Lung (tissue), 12 donors: ENCODE data around the gene KHDC3L. TPM values are rescaled to one million over a fixed set of nuclear protein-coding genes. Genes with fewer than 3 reads are reported as not detected.

Experiments used
- ATAC-seq: fragments of 200-7000 bp; cut with Tn5 transposase; one replicate; pipeline ENCODE4 v1.9.1; 2020; ENCODE audit warnings: moderate number of reproducible peaks; ENCODE audit not compliant: insufficient read depth, low FRiP score
- DNase-seq, 3 donors: peaks; one replicate each; pipeline ENCODE4 v3.0.0-alpha.2; 2013 to 2017
- H3K27ac ChIP-seq, 2 donors: one replicate each; pipeline ENCODE4 v1.5.1; 2013; ENCODE audit warnings: mild to moderate bottlenecking in 2 of 2, moderate library complexity in 2 of 2, control low read depth in 1 of 2, inconsistent platforms in 1 of 2, low read depth in 1 of 2, low read length in 1 of 2
- H3K27me3 ChIP-seq, 3 donors: one replicate each; pipeline ENCODE4 v1.5.1; 2013; ENCODE audit warnings: low read length in 2 of 3; ENCODE audit not compliant: control insufficient read depth in 3 of 3, insufficient read depth in 3 of 3
- H3K36me3 ChIP-seq, 4 donors: one replicate each; pipeline ENCODE4 v1.5.1; 2013; ENCODE audit warnings: low read length in 4 of 4, mild to moderate bottlenecking in 1 of 4, moderate library complexity in 1 of 4; ENCODE audit not compliant: control insufficient read depth in 4 of 4, insufficient read depth in 4 of 4
- H3K4me1 ChIP-seq, 5 donors: one replicate each; pipeline ENCODE4 v1.5.1; 2013; ENCODE audit warnings: low read length in 5 of 5, mild to moderate bottlenecking in 2 of 5, moderate library complexity in 1 of 5; ENCODE audit not compliant: control insufficient read depth in 5 of 5, insufficient read depth in 5 of 5
- H3K4me3 ChIP-seq: one replicate; pipeline ENCODE4 v1.5.1; 2013; ENCODE audit warnings: mild to moderate bottlenecking, control low read depth, moderate library complexity
- H3K9ac ChIP-seq, 2 donors: one replicate each; pipeline ENCODE4 v1.5.1; 2013; ENCODE audit warnings: low read length in 2 of 2, control low read depth in 1 of 2; ENCODE audit not compliant: insufficient read depth in 1 of 2
- H3K9me3 ChIP-seq, 4 donors: one replicate each; pipeline ENCODE4 v1.5.1; 2013; ENCODE audit warnings: low read length in 3 of 4, mild to moderate bottlenecking in 1 of 4, moderate library complexity in 1 of 4; ENCODE audit not compliant: control insufficient read depth in 4 of 4, insufficient read depth in 3 of 4
- WGBS, 2 donors: extraction: QIAGEN DNeasy Blood & Tissue Kit; methylation state at CpG; one replicate each; pipeline ENCODE4 v1.1.7; 2013; 5-methylcytosine and 5-hydroxymethylcytosine counted together
- polyA plus RNA-seq, 2 donors: library from polyadenylated mRNA; stranded (reverse); fragments of 200-250 nt; gene quantifications; one replicate each; pipeline ENCODE4 v1.2.1, GENCODE V29; 2013
- total RNA-seq, 2 donors: library from RNA; depleted of rRNA in 1 of 2; stranded (reverse); fragments of >200 nt in 1 of 2; gene quantifications; one replicate each; pipeline ENCODE4 v1.2.1, GENCODE V29; 2014 to 2021
- TF ChIP-seq, protein P1 (sequence below): IDR thresholded peaks from 2 replicates; pipeline ENCODE4 v1.5.1; 2012; ENCODE audit warnings: mild to moderate bottlenecking; ENCODE audit errors: control extremely low read depth, extremely low read depth
- donor health status: control.
- donor health status: control.
- donor health status: Bipolar disorder and iron deficiency.
- donor health status: healthy.
- donor health status: DM: yes; HTN: yes; CAD: no.

KHDC3L gene
- total and polyA plus RNA-seq, 4 donors, result not detected

DNA sequence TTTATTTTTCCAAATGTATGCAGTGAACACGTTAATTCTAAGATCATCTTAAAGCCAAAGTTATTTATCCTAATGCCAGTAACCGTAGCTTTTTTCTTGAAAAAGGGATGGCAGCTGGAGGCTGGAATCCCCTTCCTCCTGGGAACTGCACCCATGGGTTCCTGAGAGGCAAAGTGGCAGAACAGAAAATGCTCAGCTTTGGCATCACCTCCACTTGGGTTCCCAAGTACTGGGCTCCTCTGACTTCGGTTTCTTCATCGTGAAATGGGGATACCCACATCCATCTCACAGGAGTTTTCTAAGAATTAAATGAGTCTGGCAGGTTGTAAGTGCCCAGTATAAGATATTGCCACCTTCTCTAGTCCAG lies 26.0 kb downstream of the KHDC3L start:
- WGBS, 2 donors, result 35 to 52% methylated on average over 4 of the region's 4 CpGs

GRCh38 chr6:73388800-73389512 lies 26.5 kb downstream of the KHDC3L start:
- 1% methylated on average over 38 of the region's 38 CpGs for WGBS, 2 donors
- H3K27ac ChIP-seq, result peak overlapping the region in 1 of 2 donors; percentile 23
- peak; percentile 84 for ATAC-seq
- H3K4me1 ChIP-seq, result peaks cover 0 to 3% (median 0%) of the 10 kb centered on the region in 5 donors
- no peaks in the 10 kb centered on the region for H3K36me3 ChIP-seq
- peak overlapping the region; percentile 31 to 66 for H3K9ac ChIP-seq
- TF ChIP-seq, protein P1, sequence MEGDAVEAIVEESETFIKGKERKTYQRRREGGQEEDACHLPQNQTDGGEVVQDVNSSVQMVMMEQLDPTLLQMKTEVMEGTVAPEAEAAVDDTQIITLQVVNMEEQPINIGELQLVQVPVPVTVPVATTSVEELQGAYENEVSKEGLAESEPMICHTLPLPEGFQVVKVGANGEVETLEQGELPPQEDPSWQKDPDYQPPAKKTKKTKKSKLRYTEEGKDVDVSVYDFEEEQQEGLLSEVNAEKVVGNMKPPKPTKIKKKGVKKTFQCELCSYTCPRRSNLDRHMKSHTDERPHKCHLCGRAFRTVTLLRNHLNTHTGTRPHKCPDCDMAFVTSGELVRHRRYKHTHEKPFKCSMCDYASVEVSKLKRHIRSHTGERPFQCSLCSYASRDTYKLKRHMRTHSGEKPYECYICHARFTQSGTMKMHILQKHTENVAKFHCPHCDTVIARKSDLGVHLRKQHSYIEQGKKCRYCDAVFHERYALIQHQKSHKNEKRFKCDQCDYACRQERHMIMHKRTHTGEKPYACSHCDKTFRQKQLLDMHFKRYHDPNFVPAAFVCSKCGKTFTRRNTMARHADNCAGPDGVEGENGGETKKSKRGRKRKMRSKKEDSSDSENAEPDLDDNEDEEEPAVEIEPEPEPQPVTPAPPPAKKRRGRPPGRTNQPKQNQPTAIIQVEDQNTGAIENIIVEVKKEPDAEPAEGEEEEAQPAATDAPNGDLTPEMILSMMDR, result no peak
- peak overlapping the region; percentile 41 for H3K4me3 ChIP-seq
- H3K9me3 ChIP-seq, result no peaks in the 10 kb centered on the region
- H3K27me3 ChIP-seq, result no peaks in the 10 kb centered on the region
- DNase-seq, result peak; percentile 64 to 76 (median 72)

More for the DNA sequence above, 26.0 kb downstream of the KHDC3L start:
- no peak for ATAC-seq
- Histone ChIP-seq H3K9me3 (no peaks in the 10 kb centered on the region), H3K27ac (no peak overlapping the region), H3K4me1 (peaks cover 0 to 3% (median 0%) of the 10 kb centered on the region in 5 donors), H3K9ac (peak overlapping the region in 1 of 2 donors; percentile 66), H3K4me3 (peak overlapping the region; percentile 41), H3K36me3 (no peaks in the 10 kb centered on the region), H3K27me3 (no peaks in the 10 kb centered on the region)
- no peak for DNase-seq
- TF ChIP-seq, protein P1, result no peak

DNA sequence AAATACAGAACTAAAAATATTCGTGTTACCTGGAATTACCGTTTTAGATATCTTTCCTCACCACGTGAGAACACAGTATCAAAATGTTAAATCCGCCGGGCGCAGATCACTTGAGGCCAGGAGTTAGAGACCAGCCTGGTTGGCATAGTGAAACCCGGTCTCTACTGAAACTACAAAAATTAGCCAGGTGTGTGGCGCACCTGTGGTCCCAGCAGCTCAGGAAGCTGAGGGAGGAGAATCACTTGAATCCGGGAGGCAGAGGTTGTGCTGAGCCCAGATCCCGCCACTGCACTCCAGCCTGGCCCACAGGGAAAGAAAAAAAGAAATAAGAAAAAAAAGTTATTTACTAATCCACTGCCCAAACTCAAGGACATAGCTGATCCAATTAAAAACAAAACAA lies 27.4 kb downstream of the KHDC3L start:
- no peaks in the 10 kb centered on the region for H3K36me3 ChIP-seq
- 84 to 90% methylated on average over 10 of the region's 10 CpGs for WGBS, 2 donors

More for the DNA sequence above, 27.4 kb downstream of the KHDC3L start:
- TF ChIP-seq, protein P1, result no peak
- Histone ChIP-seq H3K9ac (no peak overlapping the region), H3K27ac (no peak overlapping the region), H3K27me3 (no peaks in the 10 kb centered on the region), H3K9me3 (no peaks in the 10 kb centered on the region), H3K4me1 (peaks cover 0 to 3% (median 0%) of the 10 kb centered on the region in 5 donors), H3K4me3 (no peak overlapping the region)
- ATAC-seq (no peak), DNase-seq (no peak)
